Fibroblast of mammary gland (primary cell): ENCODE measurements around the gene PIK3C2G.

Experiments
- DNase-seq: peaks from one replicate; pipeline ENCODE4 v3.0.0-alpha.2; 2010; ENCODE audit warnings: low read depth
- H3K4me3 ChIP-seq: 2 replicates; pipeline ENCODE4 v1.5.1; 2011; ENCODE audit warnings: low read depth, mild to moderate bottlenecking, low read length, moderate library complexity; ENCODE audit not compliant: control insufficient read depth
- CTCF ChIP-seq: conservative IDR thresholded peaks from 2 replicates; pipeline ENCODE4 v1.5.1; 2011; ENCODE audit warnings: low read depth, low read length, inconsistent platforms; ENCODE audit not compliant: control insufficient read depth, insufficient read depth

PIK3C2G gene

GRCh38 chr12:18651525-18651924 is 390.2 kb downstream of the PIK3C2G start:
- DNase-seq: no peak
- H3K4me3 ChIP-seq: no peak overlapping the region

GRCh38 chr12:18652596-18652995 is 391.3 kb downstream of the PIK3C2G start:
- TF ChIP-seq CTCF: no peak
- H3K4me3 ChIP-seq: no peak overlapping the region

More at GRCh38 chr12:18651525-18651924, 390.2 kb downstream of the PIK3C2G start:
- TF ChIP-seq CTCF: no peak

GRCh38 chr12:18653465-18653864 is 392.1 kb downstream of the PIK3C2G start:
- TF ChIP-seq CTCF: no peak

More at GRCh38 chr12:18652596-18652995, 391.3 kb downstream of the PIK3C2G start:
- no peak for DNase-seq

GRCh38 chr12:18655351-18655750 is 394.0 kb downstream of the PIK3C2G start:
- no peak for TF ChIP-seq CTCF
- no peak for DNase-seq
- H3K4me3 ChIP-seq: no peak overlapping the region

More at GRCh38 chr12:18653465-18653864, 392.1 kb downstream of the PIK3C2G start:
- no peak overlapping the region for H3K4me3 ChIP-seq
- DNase-seq: no peak

GRCh38 chr12:18658179-18658578 is 396.9 kb downstream of the PIK3C2G start:
- H3K4me3 ChIP-seq: no peak overlapping the region
- no peak for DNase-seq
- TF ChIP-seq CTCF: no peak

- H3K4me3 ChIP-seq: no peak overlapping the region
- peak; percentile 8 for DNase-seq
- no peak for TF ChIP-seq CTCF
These were observed 397.5 kb downstream of the PIK3C2G start for GRCh38 chr12:18658829-18659228.

- no peak for TF ChIP-seq CTCF
- no peak overlapping the region for H3K4me3 ChIP-seq
- no peak for DNase-seq
These were observed 414.8 kb downstream of the PIK3C2G start for GRCh38 chr12:18676141-18676540.
